Measurements from ENCODE around the gene NR1D1. TPM values are rescaled to one million over a fixed set of nuclear protein-coding genes. Genes with fewer than 3 reads are reported as not detected.

Gene NR1D1
- total RNA-seq, 1 donor from 2014 or later = 15.0 TPM

- intact Hi-C loops (cut with DNase I) = loop anchor here (10.0 kb wide), 1 partner anchor 107 kb away; the partner anchor contains the start of gene RAPGEFL1
- H3K9me3 ChIP-seq = no peaks in the 10 kb centered on the region
- H3K4me3 ChIP-seq = no peak overlapping the region
- no peaks in the 10 kb centered on the region for H3K36me3 ChIP-seq
- H3K4me1 ChIP-seq = peaks cover 85% of the 10 kb centered on the region
- no peak for DNase-seq (ENCODE audit: extremely low spot score in 2 of 2)
- H3K27me3 ChIP-seq = no peaks in the 10 kb centered on the region
- TF ChIP-seq POLR2A (IDR thresholded peaks at IDR 0.05) = no peak
- no peak for TF ChIP-seq CTCF (IDR thresholded peaks at IDR 0.05)
- peak overlapping the region; percentile 99 for H3K27ac ChIP-seq
These were observed 32.7 kb downstream of the NR1D1 start for GRCh38 chr17:40067710-40068109.

DNA sequence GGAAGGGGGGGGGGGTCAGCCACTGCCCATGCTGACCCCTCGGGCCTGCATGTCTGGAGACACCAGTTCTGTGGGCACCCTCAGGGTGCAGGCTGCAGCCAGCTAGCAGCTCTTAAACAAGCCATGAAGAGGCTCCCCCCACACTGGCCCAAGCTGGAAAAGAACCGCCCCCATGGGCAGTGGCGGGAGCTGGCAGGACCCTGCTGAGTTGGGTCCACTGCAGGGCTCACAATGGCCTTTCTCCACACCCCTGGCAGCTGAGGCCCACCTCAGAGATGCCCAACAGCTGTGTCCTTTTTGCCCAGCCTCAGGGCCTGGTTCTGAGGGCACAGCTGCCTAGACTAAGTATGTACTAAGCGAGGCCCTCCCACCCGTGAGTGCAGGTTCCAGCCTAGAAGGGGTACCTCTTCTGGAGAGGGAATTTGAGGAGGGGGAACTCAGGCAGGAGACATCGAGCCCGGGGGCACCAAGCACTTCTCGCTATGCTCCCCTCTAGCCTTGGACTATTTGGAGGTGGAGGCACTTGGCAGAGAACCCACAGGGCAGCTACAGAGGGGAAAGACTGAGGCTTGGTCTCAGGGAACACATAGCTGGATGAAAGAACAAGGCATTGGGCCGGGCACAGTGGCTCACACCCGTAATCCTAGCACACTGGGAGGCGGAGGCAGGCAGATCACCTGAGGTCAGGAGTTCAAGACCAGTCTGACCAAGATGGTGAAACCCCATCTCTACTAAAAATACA is 34.4 kb downstream of the NR1D1 start:
- DNase-seq (ENCODE audit: extremely low spot score in 2 of 2) = no peak
- intact Hi-C loops (cut with DNase I) = loop anchor here (10.0 kb wide), 1 partner anchor 109 kb away; the partner anchor contains the start of gene RAPGEFL1
- H3K36me3 ChIP-seq = no peaks in the 10 kb centered on the region
- H3K4me3 ChIP-seq = peak overlapping the region; percentile 98 to 100
- no peaks in the 10 kb centered on the region for H3K9me3 ChIP-seq
- H3K4me1 ChIP-seq = peaks cover 82% of the 10 kb centered on the region
- no peak for TF ChIP-seq POLR2AphosphoS5 (IDR thresholded peaks at IDR 0.05; ENCODE audit: insufficient read depth in 1 of 2, low read depth in 1 of 2)
- no peak for TF ChIP-seq POLR2A (IDR thresholded peaks at IDR 0.05)
- TF ChIP-seq CTCF (IDR thresholded peaks at IDR 0.05) = no peak
- H3K27me3 ChIP-seq = no peaks in the 10 kb centered on the region
- H3K27ac ChIP-seq = peak overlapping the region; percentile 99

DNA sequence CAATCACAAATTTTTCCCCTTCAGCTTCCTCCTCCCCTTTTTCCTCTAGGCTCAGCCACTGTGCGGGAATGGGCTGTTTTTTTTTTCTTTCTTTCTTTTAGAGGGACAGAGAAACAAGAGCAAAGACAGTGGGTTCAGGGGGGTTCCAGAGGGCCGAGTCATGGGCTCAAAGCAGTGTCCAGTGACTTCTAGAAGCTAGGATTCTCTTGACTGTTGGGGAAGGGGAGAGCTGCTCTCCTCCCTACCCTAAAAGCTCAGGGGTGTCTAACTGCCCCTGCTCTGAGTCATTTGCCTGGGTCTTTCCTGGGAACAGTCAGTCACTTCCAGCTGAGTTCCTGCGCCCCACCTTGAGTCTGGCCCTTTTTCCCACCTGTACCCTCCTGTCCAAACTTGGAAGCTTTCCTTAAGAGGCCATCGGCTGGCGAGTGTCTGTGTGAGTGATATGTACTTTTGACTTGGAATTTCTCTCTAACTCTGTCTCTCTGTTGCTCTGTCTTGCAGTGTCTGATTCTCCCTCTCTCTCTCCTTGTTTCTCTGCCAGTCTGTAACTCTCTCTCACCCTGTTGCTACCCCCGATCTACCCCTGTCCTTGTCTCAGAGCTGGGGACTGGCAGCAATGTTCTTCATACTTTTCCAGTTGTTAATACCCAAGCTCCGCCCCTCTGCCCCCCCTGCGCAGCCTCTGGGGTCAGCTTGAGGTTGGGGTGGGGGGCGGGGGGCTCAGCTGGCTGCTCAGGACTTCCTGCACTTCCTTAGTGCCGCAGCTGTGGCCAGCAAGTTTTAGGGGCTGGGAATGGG is 35.2 kb downstream of the NR1D1 start:
- no peaks in the 10 kb centered on the region for H3K9me3 ChIP-seq
- no peaks in the 10 kb centered on the region for H3K36me3 ChIP-seq
- DNase-seq (ENCODE audit: extremely low spot score in 2 of 2) = no peak
- peak overlapping the region; percentile 98 to 100 for H3K4me3 ChIP-seq
- no peaks in the 10 kb centered on the region for H3K27me3 ChIP-seq
- peak overlapping the region; percentile 99 for H3K27ac ChIP-seq
- intact Hi-C loops (cut with DNase I) = loop anchor here (10.0 kb wide), 1 partner anchor 110 kb away; the partner anchor contains the start of gene RAPGEFL1
- no peak for TF ChIP-seq POLR2AphosphoS5 (IDR thresholded peaks at IDR 0.05; ENCODE audit: insufficient read depth in 1 of 2, low read depth in 1 of 2)
- peaks cover 76% of the 10 kb centered on the region for H3K4me1 ChIP-seq

DNA sequence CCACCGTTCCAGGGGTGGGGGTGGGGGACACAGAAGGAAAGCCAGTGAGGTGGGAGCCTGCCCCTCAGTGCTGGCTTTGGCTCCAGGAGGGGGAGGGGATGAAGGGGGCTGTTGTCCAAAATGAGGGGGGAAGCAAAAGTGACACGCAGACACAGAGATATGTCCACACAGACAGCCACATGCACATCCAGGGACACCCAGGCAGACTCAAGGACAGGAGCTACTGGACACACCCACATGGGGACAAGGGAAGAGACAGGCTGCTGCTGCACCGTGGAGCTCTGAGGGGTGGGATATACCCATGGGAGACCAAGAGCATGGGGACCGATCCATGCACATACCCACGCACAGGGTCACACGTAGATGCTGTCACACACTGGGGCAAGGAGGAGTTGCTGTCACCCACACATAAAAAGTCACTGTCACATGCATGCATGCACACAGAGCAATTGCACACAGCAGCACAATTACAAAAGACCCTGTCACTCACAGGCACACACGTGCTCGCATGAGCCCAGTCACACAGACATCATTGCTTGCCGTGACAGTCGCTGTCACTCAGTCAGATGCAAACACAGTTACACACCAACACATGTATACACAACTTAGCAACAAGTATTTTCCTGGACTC is 36.4 kb downstream of the NR1D1 start:
- TF ChIP-seq POLR2A (IDR thresholded peaks at IDR 0.05) = no peak
- TF ChIP-seq POLR2AphosphoS5 (IDR thresholded peaks at IDR 0.05; ENCODE audit: insufficient read depth in 1 of 2, low read depth in 1 of 2) = no peak
- no peak for TF ChIP-seq CTCF (IDR thresholded peaks at IDR 0.05)
- DNase-seq (ENCODE audit: extremely low spot score in 2 of 2) = no peak
- Histone ChIP-seq H3K36me3 (no peaks in the 10 kb centered on the region), H3K4me3 (peak overlapping the region; percentile 98 to 100), H3K9me3 (no peaks in the 10 kb centered on the region), H3K27ac (peak overlapping the region; percentile 99), H3K4me1 (peaks cover 64% of the 10 kb centered on the region), H3K27me3 (no peaks in the 10 kb centered on the region)
- intact Hi-C loops (cut with DNase I) = loop anchor here (2.0 to 10.0 kb wide), 3 partner anchors 23 to 111 kb away; partner anchors contain the start of gene RAPGEFL1

DNA sequence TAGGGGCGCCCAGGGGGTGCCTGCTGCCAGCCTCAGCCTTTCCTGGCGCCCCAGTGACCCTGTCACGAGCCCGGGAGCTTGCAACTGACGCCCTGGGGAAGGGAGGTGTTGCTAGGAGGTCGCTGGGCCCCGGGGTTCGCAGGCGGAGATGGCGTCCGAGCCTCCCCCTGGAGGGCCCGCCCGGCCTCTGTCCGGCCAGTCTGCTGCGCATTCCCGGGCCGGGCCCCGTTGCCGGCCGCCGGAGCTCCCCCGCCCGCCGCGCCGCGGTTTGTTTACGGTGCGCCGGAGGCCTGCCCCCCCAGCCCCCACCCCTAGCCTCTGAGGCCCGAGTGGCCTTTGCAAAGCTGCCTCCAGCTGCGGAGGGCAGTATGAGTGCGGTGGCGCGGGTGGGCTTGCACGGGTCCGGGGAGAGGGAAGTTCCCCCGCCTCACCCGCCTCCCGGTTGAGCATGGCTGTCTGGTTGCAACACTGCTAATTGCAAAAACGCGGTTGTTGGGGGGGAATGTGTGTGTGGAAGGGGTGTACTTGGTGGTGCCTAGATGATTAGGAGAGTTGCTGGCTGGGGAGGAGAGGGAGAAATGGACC is 37.1 kb downstream of the NR1D1 start:
- Histone ChIP-seq H3K4me1 (peaks cover 65% of the 10 kb centered on the region), H3K9me3 (no peaks in the 10 kb centered on the region), H3K27me3 (no peaks in the 10 kb centered on the region), H3K36me3 (no peaks in the 10 kb centered on the region), H3K4me3 (peak overlapping the region; percentile 98 to 100), H3K27ac (peak overlapping the region; percentile 99)
- intact Hi-C loops (cut with DNase I) = loop anchor here (2.0 to 10.0 kb wide), 3 partner anchors 24 to 112 kb away; partner anchors contain the start of gene RAPGEFL1
- TF ChIP-seq CTCF (IDR thresholded peaks at IDR 0.05) = no peak
- TF ChIP-seq POLR2AphosphoS5 (IDR thresholded peaks at IDR 0.05; ENCODE audit: insufficient read depth in 1 of 2, low read depth in 1 of 2) = peak in 1 of 2 donors; percentile 57
- DNase-seq (ENCODE audit: extremely low spot score in 2 of 2) = no peak

Measured in vagina (tissue), 2 donors.